Mesothelial cell of epicardium (in vitro differentiated cells): ENCODE data around the gene NID2. TPM values are rescaled to one million over a fixed set of nuclear protein-coding genes. Genes with fewer than 3 reads are reported as not detected.

ENCODE experiments used
- DNase-seq, 2 experiments: peaks; one replicate each; pipeline ENCODE4 v3.0.0; 2021; ENCODE audit warnings: low spot score in 2 of 2; ENCODE audit not compliant: unreplicated experiment in 2 of 2
- H3K27ac Mint-ChIP-seq: 2 replicates; pipeline ENCODE4 v1.8.0; 2021; ENCODE audit warnings: mixed read lengths
- H3K27me3 Mint-ChIP-seq: 2 replicates; pipeline ENCODE4 v1.8.0; 2021; ENCODE audit warnings: low read depth, mixed read lengths
- H3K36me3 Mint-ChIP-seq: 2 replicates; pipeline ENCODE4 v1.8.0; 2021; ENCODE audit warnings: mixed read lengths
- H3K4me1 Mint-ChIP-seq: 2 replicates; pipeline ENCODE4 v1.8.0; 2021; ENCODE audit warnings: mixed read lengths
- H3K4me3 Mint-ChIP-seq: 2 replicates; pipeline ENCODE4 v1.8.0; 2021; ENCODE audit warnings: mild to moderate bottlenecking, moderate library complexity, mixed read lengths
- H3K9me3 Mint-ChIP-seq: 2 replicates; pipeline ENCODE4 v1.8.0; 2021; ENCODE audit warnings: mixed read lengths
- CTCF ChIP-seq: fragments of 200-600 bp; sonication (generic); IDR thresholded peaks from one replicate; pipeline ENCODE4 v1.5.0; 2021; ENCODE audit warnings: antibody characterized with exemption; ENCODE audit not compliant: unreplicated experiment
- total RNA-seq: library from RNA; stranded (reverse); gene quantifications from 3 replicates; pipeline ENCODE4 v1.2.1, GENCODE V29; 2021

NID2 gene
- total RNA-seq, 1 donor from 2014 or later = 120 TPM

GRCh38 chr14:52078721-52079120, 9.9 kb upstream of the NID2 start:
- H3K9me3 Mint-ChIP-seq = no peaks in the 10 kb centered on the region
- no peak for TF ChIP-seq CTCF
- H3K4me3 Mint-ChIP-seq = no peak overlapping the region
- H3K36me3 Mint-ChIP-seq = no peaks in the 10 kb centered on the region
- no peak overlapping the region for H3K27ac Mint-ChIP-seq
- H3K27me3 Mint-ChIP-seq = peaks cover 6% of the 10 kb centered on the region
- peaks cover 28% of the 10 kb centered on the region for H3K4me1 Mint-ChIP-seq
- no peak for DNase-seq

GRCh38 chr14:52078095-52078531, 9.3 kb upstream of the NID2 start:
- TF ChIP-seq CTCF = no peak
- no peak overlapping the region for H3K4me3 Mint-ChIP-seq
- H3K9me3 Mint-ChIP-seq = no peaks in the 10 kb centered on the region
- peaks cover 28% of the 10 kb centered on the region for H3K4me1 Mint-ChIP-seq
- H3K27ac Mint-ChIP-seq = no peak overlapping the region
- H3K27me3 Mint-ChIP-seq = peaks cover 6% of the 10 kb centered on the region
- no peaks in the 10 kb centered on the region for H3K36me3 Mint-ChIP-seq
- no peak for DNase-seq

- DNase-seq = no peak
Measured at GRCh38 chr14:52077256-52077979, 8.6 kb upstream of the NID2 start.

GRCh38 chr14:52076334-52076733, 7.5 kb upstream of the NID2 start:
- H3K4me1 Mint-ChIP-seq = peaks cover 30% of the 10 kb centered on the region
- H3K4me3 Mint-ChIP-seq = no peak overlapping the region
- no peaks in the 10 kb centered on the region for H3K36me3 Mint-ChIP-seq
- no peaks in the 10 kb centered on the region for H3K9me3 Mint-ChIP-seq
- H3K27me3 Mint-ChIP-seq = peaks cover 19% of the 10 kb centered on the region
- TF ChIP-seq CTCF = no peak
- DNase-seq = no peak
- H3K27ac Mint-ChIP-seq = no peak overlapping the region

More at GRCh38 chr14:52077256-52077979, 8.6 kb upstream of the NID2 start:
- H3K4me3 Mint-ChIP-seq = no peak overlapping the region
- H3K27me3 Mint-ChIP-seq = peaks cover 9% of the 10 kb centered on the region
- H3K36me3 Mint-ChIP-seq = no peaks in the 10 kb centered on the region
- H3K9me3 Mint-ChIP-seq = no peaks in the 10 kb centered on the region
- no peak for TF ChIP-seq CTCF
- no peak overlapping the region for H3K27ac Mint-ChIP-seq
- H3K4me1 Mint-ChIP-seq = peaks cover 28% of the 10 kb centered on the region

- Mint-ChIP-seq H3K27ac (no peak overlapping the region), H3K27me3 (peaks cover 27% of the 10 kb centered on the region), H3K4me3 (no peak overlapping the region), H3K9me3 (no peaks in the 10 kb centered on the region), H3K4me1 (peaks cover 21% of the 10 kb centered on the region), H3K36me3 (no peaks in the 10 kb centered on the region)
- no peak for DNase-seq
- TF ChIP-seq CTCF = no peak
Measured at GRCh38 chr14:52075371-52075770, 6.5 kb upstream of the NID2 start.
